NCI-H2107 treated with DMSO at 0.1 percent for 48 hours (cell line): ENCODE data around the gene CHODL.

Source experiments
- DNase-seq: peaks from one replicate; lab custom pipeline; 2025; ENCODE audit not compliant: unreplicated experiment; lab: John Stamatoyannopoulos, UW

The CHODL gene

DNA sequence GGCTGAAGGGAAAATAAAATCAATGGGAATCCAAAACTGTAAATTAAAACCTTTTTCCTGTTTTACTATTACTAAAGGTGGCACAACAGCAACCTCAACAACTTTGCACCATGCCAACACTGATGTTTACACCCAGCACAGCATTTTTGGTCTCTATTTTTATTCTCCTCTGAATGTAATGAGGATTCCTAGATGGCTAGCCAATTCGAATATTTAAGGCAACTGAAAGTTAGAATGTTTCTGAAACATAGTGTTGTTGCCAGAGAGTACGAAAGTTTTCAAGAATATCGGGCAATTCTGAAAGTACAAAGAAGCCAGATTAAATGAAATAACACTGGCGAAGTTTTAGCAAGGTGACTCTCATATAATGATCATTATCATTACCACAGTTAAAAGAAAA lies 40.7 kb downstream of the CHODL start:
- DNase-seq = no peak

DNA sequence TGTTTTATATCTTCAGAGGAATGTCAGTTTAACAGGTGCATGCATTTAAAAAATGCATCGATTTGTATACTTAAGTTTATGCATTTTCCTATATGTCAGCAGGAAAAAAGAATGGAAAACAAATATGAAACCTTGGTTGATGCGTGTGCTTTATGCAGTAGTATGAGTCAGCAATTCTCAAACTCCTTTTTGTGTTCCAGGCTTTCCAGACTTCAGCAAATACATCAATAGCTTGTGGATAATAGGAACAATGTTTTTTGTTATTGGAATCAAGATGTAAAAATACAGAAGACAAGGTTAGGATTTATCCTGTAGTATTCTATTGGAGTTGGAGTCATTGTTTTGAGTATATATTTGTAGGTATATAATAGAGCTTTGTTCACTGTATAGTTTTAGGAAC lies 45.2 kb downstream of the CHODL start:
- no peak for DNase-seq

DNA sequence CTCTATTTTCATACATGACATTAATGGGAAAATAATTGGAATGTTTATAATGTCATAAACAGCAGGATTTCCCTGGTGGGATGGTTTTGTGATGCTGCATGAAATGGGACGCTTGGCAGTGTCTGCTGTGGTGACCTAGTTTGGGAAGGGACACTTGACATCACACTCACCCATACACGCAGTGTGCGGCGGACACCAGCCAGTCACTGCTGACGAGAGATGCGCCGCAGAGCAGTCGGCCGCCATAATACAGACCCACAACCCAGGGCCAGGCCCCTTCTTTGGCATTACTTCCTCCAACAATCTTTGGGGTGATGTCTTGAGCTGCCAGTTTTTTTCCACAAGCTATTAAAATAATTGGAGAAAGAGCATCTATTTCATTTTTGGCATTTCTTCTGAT lies 49.5 kb downstream of the CHODL start:
- DNase-seq = no peak

DNA sequence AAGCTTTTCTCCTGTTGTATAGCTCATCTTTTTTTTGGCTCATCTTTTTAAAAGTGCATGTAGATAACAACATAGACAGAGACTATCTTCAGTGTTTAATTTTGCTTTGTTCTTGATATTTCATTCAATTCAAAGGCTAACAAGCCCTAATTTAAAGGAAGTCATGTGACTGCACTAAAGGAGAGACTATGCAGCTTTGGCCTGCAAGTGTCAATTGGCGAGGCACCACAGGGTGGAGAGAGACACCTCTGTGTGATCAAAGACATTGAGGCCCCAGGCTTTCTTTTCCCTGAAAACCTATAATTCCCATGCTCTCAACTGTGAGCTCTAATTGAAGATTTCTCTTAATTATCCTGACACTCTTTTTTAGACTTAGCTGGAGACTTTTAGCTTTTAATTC lies 53.6 kb downstream of the CHODL start:
- no peak for DNase-seq
